LNCAP (cell line): ENCODE measurements around the gene CAMK2B.

Source experiments
- CTCF ChIP-seq: fragments of 450-650 bp; IDR thresholded peaks from 2 replicates; pipeline ENCODE4 v1.5.1; 2017; ENCODE audit warnings: mild to moderate bottlenecking

Gene CAMK2B

GRCh38 chr7:44212018-44212417 is 113.4 kb downstream of the CAMK2B start:
- no peak for TF ChIP-seq CTCF

- no peak for TF ChIP-seq CTCF
Measured at GRCh38 chr7:44211126-44211675, 114.2 kb downstream of the CAMK2B start.

GRCh38 chr7:44210107-44210506 is 115.3 kb downstream of the CAMK2B start:
- TF ChIP-seq CTCF, result no peak

- no peak for TF ChIP-seq CTCF
Measured at GRCh38 chr7:44208085-44208484, 117.3 kb downstream of the CAMK2B start.

GRCh38 chr7:44206008-44206407 is 119.4 kb downstream of the CAMK2B start:
- TF ChIP-seq CTCF, result no peak

- no peak for TF ChIP-seq CTCF
Measured at GRCh38 chr7:44201813-44202212, 123.6 kb downstream of the CAMK2B start.

GRCh38 chr7:44200699-44201461 is 124.5 kb downstream of the CAMK2B start, which contains the start of gene YKT6:
YKT6 (plus strand) TSS chr7:44200978; CDS start chr7:44201136, 158 bp downstream.
- peak; percentile 43 for TF ChIP-seq CTCF
